H9 (cell line): ENCODE results near the gene AKAP12. TPM values are rescaled to one million over a fixed set of nuclear protein-coding genes. Genes with fewer than 3 reads are reported as not detected.

Source experiments
- DNase-seq: peaks from one replicate; pipeline ENCODE4 v3.0.0-alpha.2; 2017
- H2AFZ ChIP-seq: one replicate; pipeline ENCODE4 v1.6.1; 2013; ENCODE audit warnings: mild to moderate bottlenecking, low read length, control low read depth, moderate library complexity
- H2AK5ac ChIP-seq: 2 replicates; pipeline ENCODE4 v1.6.1; 2013; ENCODE audit warnings: low read length, control low read depth, mixed read lengths; ENCODE audit not compliant: insufficient read length
- H2BK120ac ChIP-seq: one replicate; pipeline ENCODE4 v1.6.1; 2013; ENCODE audit warnings: low read depth, mild to moderate bottlenecking, low read length, control low read depth, inconsistent platforms; ENCODE audit not compliant: poor library complexity, severe bottlenecking
- H2BK12ac ChIP-seq: 2 replicates; pipeline ENCODE4 v1.6.1; 2013; ENCODE audit warnings: low read length, control low read depth, mixed read lengths, low read depth; ENCODE audit not compliant: insufficient read length
- H2BK15ac ChIP-seq: 2 replicates; pipeline ENCODE4 v1.6.1; 2013; ENCODE audit warnings: low read depth, low read length, control low read depth
- H2BK20ac ChIP-seq: one replicate; pipeline ENCODE4 v1.6.1; 2013; ENCODE audit warnings: low read depth, mild to moderate bottlenecking, low read length, control low read depth, inconsistent platforms; ENCODE audit not compliant: poor library complexity, severe bottlenecking
- H2BK5ac ChIP-seq: 2 replicates; pipeline ENCODE4 v1.6.1; 2013; ENCODE audit warnings: low read length, control low read depth, mixed read lengths; ENCODE audit not compliant: insufficient read length
- H3K14ac ChIP-seq: 2 replicates; pipeline ENCODE4 v1.6.1; 2013; ENCODE audit warnings: low read length, control low read depth; ENCODE audit not compliant: insufficient read depth
- H3K18ac ChIP-seq: 2 replicates; pipeline ENCODE4 v1.6.1; 2013; ENCODE audit warnings: low read depth, mild to moderate bottlenecking, mixed read lengths, low read length, control low read depth; ENCODE audit not compliant: insufficient read length
- H3K23ac ChIP-seq: 2 replicates; pipeline ENCODE4 v1.6.1; 2013; ENCODE audit warnings: low read length, control low read depth, mixed read lengths, low read depth; ENCODE audit not compliant: insufficient read length
- H3K23me2 ChIP-seq: 2 replicates; pipeline ENCODE4 v1.6.1; 2013; ENCODE audit warnings: low read depth, mild to moderate bottlenecking, mixed read lengths, low read length, control low read depth; ENCODE audit not compliant: insufficient read length, poor library complexity, severe bottlenecking
- H3K27ac ChIP-seq: 2 replicates; pipeline ENCODE4 v1.5.1; 2013; ENCODE audit warnings: low read length, control low read depth, mixed read lengths, low read depth; ENCODE audit not compliant: insufficient read length
- H3K27me3 ChIP-seq: 2 replicates; pipeline ENCODE4 v1.6.1; 2013; ENCODE audit warnings: low read length, control low read depth, inconsistent platforms; ENCODE audit not compliant: insufficient read depth
- H3K4ac ChIP-seq: 2 replicates; pipeline ENCODE4 v1.6.1; 2013; ENCODE audit warnings: low read depth, mild to moderate bottlenecking, control low read depth, inconsistent platforms, low read length, moderate library complexity
- H3K4me1 ChIP-seq: 2 replicates; pipeline ENCODE4 v1.6.1; 2013; ENCODE audit warnings: low read length, control low read depth, inconsistent platforms; ENCODE audit not compliant: insufficient read depth
- H3K4me2 ChIP-seq: 2 replicates; pipeline ENCODE4 v1.6.1; 2013; ENCODE audit warnings: low read length, control low read depth, mixed read lengths; ENCODE audit not compliant: insufficient read length, insufficient read depth
- H3K56ac ChIP-seq: 2 replicates; pipeline ENCODE4 v1.6.1; 2013; ENCODE audit warnings: low read depth, mild to moderate bottlenecking, mixed read lengths, low read length, control low read depth; ENCODE audit not compliant: insufficient read length
- H3K79me1 ChIP-seq: 2 replicates; pipeline ENCODE4 v1.6.1; 2013; ENCODE audit warnings: low read depth, mild to moderate bottlenecking, moderate library complexity, low read length, control low read depth, inconsistent platforms; ENCODE audit not compliant: insufficient read depth, poor library complexity, severe bottlenecking
- H3K79me2 ChIP-seq: 2 replicates; pipeline ENCODE4 v1.6.1; 2013; ENCODE audit warnings: low read length, control low read depth, inconsistent platforms; ENCODE audit not compliant: insufficient read depth
- H3K9ac ChIP-seq: 2 replicates; pipeline ENCODE4 v1.6.1; 2013; ENCODE audit warnings: low read length, control low read depth, mixed read lengths; ENCODE audit not compliant: insufficient read length; ENCODE audit errors: extremely low read depth
- H3K9me3 ChIP-seq: one replicate; pipeline ENCODE4 v1.6.1; 2013; ENCODE audit warnings: low read depth, low read length, inconsistent platforms; ENCODE audit not compliant: control insufficient read depth
- H3T11ph ChIP-seq: one replicate; pipeline ENCODE4 v1.6.1; 2013; ENCODE audit warnings: mild to moderate bottlenecking, low read length, control low read depth, inconsistent platforms
- H4K20me1 ChIP-seq: one replicate; pipeline ENCODE4 v1.6.1; 2013; ENCODE audit not compliant: control insufficient read depth, insufficient read length, insufficient read depth
- H4K5ac ChIP-seq: 2 replicates; pipeline ENCODE4 v1.6.1; 2013; ENCODE audit warnings: low read depth, mild to moderate bottlenecking, mixed read lengths, low read length, control low read depth; ENCODE audit not compliant: insufficient read length
- H4K8ac ChIP-seq: replicated peaks from 2 replicates; pipeline ENCODE4 v1.6.1; 2013; ENCODE audit warnings: low read length, control low read depth, mixed read lengths, low read depth; ENCODE audit not compliant: insufficient read length
- H4K91ac ChIP-seq: 2 replicates; pipeline ENCODE4 v1.6.1; 2013; ENCODE audit warnings: low read depth, mild to moderate bottlenecking, moderate library complexity, mixed read lengths, low read length, control low read depth; ENCODE audit not compliant: insufficient read length
- H3K27ac Mint-ChIP-seq, 3 experiments: 2 replicates in 2 of 3; 3 replicates in 1 of 3; pipeline ENCODE4 v1.8.0; 2020 to 2021; ENCODE audit warnings: mixed read lengths in 3 of 3, mild to moderate bottlenecking in 1 of 3, moderate library complexity in 1 of 3
- H3K27me3 Mint-ChIP-seq: 2 replicates; pipeline ENCODE4 v1.8.0; 2021; ENCODE audit warnings: low read depth, mild to moderate bottlenecking, moderate library complexity, mixed read lengths
- H3K36me3 Mint-ChIP-seq, 3 experiments: 2 replicates in 2 of 3; 3 replicates in 1 of 3; pipeline ENCODE4 v1.8.0; 2020 to 2021; ENCODE audit warnings: low read depth in 3 of 3, mixed read lengths in 3 of 3; ENCODE audit not compliant: insufficient read depth in 1 of 3
- H3K4me1 Mint-ChIP-seq, 2 experiments: 2 replicates each; pipeline ENCODE4 v1.8.0; 2020; ENCODE audit warnings: mixed read lengths in 2 of 2
- H3K4me3 Mint-ChIP-seq, 2 experiments: 2 replicates in 1 of 2; 3 replicates in 1 of 2; pipeline ENCODE4 v1.8.0; 2020 to 2021; ENCODE audit warnings: mild to moderate bottlenecking in 2 of 2, mixed read lengths in 2 of 2, moderate library complexity in 1 of 2
- H3K9me3 Mint-ChIP-seq, 2 experiments: 2 replicates in 1 of 2; 3 replicates in 1 of 2; pipeline ENCODE4 v1.8.0; 2020; ENCODE audit warnings: mild to moderate bottlenecking in 2 of 2, mixed read lengths in 2 of 2, moderate library complexity in 1 of 2
- WGBS: extraction: QIAGEN DNeasy Blood & Tissue Kit; methylation state at CpG from one replicate; pipeline ENCODE4 v1.1.7; 2013; ENCODE audit warnings: missing lambda C conversion rate, low lambda C conversion rate, mixed read lengths; ENCODE audit not compliant: insufficient read length; ENCODE audit errors: extremely low coverage; 5-methylcytosine and 5-hydroxymethylcytosine counted together
- total RNA-seq: library from RNA; stranded (reverse); gene quantifications from 2 replicates; pipeline ENCODE4 v1.2.1, GENCODE V29; 2021
- TF ChIP-seq, protein P1 (sequence below): fragments of 200-600 bp; sonication (generic); conservative IDR thresholded peaks from 3 replicates; pipeline ENCODE4 v1.8.0; 2021; ENCODE audit warnings: antibody characterized with exemption, mild to moderate bottlenecking

The AKAP12 gene
- total RNA-seq, 1 experiment from 2014 or later, result 52.3 TPM

DNA sequence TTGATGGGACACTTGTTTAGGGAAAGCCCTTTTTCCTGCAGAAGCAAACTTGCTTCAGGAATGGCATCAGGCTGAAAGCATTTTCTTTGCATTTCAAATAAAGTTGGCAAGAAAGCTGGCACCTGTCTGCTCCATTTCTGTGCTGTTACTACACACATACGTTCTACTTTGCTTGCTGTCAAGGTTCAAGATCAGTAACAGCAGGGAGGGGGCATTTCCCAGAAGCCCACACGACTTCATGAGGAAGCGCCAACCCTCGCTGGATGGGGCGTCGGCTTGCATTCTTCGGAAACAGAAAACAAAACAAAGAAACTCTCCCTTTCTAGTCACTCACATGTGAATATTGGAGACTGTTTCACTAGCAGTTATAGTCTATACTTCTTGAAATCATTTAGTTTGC is 46.4 kb downstream of the AKAP12 start:
- no peaks in the 10 kb centered on the region for H3K9me3 Mint-ChIP-seq
- H2BK120ac ChIP-seq, result no peak overlapping the region
- H3T11ph ChIP-seq, result no peak overlapping the region
- no peak overlapping the region for H2BK20ac ChIP-seq
- H4K8ac ChIP-seq, result no peak overlapping the region
- H3K27ac ChIP-seq, result no peak overlapping the region
- no peak for DNase-seq
- no peak overlapping the region for H3K4me3 Mint-ChIP-seq
- no peaks in the 10 kb centered on the region for H3K4me1 ChIP-seq
- no peak overlapping the region for H3K4ac ChIP-seq
- no peak overlapping the region for H4K5ac ChIP-seq
- no peaks in the 10 kb centered on the region for H3K9me3 ChIP-seq
- H4K20me1 ChIP-seq, result no peaks in the 10 kb centered on the region
- no peaks in the 10 kb centered on the region for H3K27me3 Mint-ChIP-seq
- TF ChIP-seq, protein P1, sequence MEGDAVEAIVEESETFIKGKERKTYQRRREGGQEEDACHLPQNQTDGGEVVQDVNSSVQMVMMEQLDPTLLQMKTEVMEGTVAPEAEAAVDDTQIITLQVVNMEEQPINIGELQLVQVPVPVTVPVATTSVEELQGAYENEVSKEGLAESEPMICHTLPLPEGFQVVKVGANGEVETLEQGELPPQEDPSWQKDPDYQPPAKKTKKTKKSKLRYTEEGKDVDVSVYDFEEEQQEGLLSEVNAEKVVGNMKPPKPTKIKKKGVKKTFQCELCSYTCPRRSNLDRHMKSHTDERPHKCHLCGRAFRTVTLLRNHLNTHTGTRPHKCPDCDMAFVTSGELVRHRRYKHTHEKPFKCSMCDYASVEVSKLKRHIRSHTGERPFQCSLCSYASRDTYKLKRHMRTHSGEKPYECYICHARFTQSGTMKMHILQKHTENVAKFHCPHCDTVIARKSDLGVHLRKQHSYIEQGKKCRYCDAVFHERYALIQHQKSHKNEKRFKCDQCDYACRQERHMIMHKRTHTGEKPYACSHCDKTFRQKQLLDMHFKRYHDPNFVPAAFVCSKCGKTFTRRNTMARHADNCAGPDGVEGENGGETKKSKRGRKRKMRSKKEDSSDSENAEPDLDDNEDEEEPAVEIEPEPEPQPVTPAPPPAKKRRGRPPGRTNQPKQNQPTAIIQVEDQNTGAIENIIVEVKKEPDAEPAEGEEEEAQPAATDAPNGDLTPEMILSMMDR, result no peak
- H3K18ac ChIP-seq, result no peak overlapping the region
- H3K23me2 ChIP-seq, result no peaks in the 10 kb centered on the region
- H3K27me3 ChIP-seq, result no peaks in the 10 kb centered on the region
- no peak overlapping the region for H3K56ac ChIP-seq
- no peak overlapping the region for H3K23ac ChIP-seq
- H3K14ac ChIP-seq, result no peak overlapping the region
- no peak overlapping the region for H3K4me2 ChIP-seq
- H3K36me3 Mint-ChIP-seq, result peaks cover 0 to 1% (median 0%) of the 10 kb centered on the region in 3 experiments; a peak in 1 of 7 replicates
- H3K79me2 ChIP-seq, result no peaks in the 10 kb centered on the region; the same call in 1 of the 2 replicates
- H2AFZ ChIP-seq, result no peak overlapping the region
- no peak overlapping the region; a peak in 2 of 7 replicates for H3K27ac Mint-ChIP-seq
- WGBS, result no CpG with 5 or more reads among the region's 7 CpGs
- H2BK12ac ChIP-seq, result no peak overlapping the region
- peaks cover 2% of the 10 kb centered on the region for H3K79me1 ChIP-seq
- H3K9ac ChIP-seq, result no peak overlapping the region
- no peak overlapping the region for H4K91ac ChIP-seq
- H2BK5ac ChIP-seq, result no peak overlapping the region
- H2BK15ac ChIP-seq, result no peak overlapping the region
- H3K4me1 Mint-ChIP-seq, result peaks cover 19 to 27% of the 10 kb centered on the region in 2 experiments
- no peak overlapping the region for H2AK5ac ChIP-seq
